ENCODE data around the gene CNST.
A peak's percentile ranks its signal among the peaks of the same experiment; 100 is the strongest.

CNST gene

DNA sequence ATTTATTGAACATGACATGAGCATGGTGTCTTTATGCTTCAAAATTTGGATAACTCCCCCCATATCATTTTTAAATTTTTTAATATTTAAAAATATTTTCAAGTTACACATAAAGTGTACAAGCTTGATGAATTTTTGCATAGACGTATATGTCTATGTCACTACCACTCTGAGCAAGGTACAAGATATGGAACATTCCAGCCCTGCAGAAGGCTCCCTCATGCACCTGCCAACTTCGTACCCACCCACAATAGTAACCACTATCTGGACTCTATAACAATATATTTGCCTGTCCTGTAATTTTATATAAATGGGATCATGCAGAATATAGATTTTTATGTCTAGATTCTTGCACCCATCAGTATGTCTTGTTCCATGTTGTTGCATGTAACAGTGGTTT, 74.5 kb downstream of the CNST start:
- TF ChIP-seq, protein P1, sequence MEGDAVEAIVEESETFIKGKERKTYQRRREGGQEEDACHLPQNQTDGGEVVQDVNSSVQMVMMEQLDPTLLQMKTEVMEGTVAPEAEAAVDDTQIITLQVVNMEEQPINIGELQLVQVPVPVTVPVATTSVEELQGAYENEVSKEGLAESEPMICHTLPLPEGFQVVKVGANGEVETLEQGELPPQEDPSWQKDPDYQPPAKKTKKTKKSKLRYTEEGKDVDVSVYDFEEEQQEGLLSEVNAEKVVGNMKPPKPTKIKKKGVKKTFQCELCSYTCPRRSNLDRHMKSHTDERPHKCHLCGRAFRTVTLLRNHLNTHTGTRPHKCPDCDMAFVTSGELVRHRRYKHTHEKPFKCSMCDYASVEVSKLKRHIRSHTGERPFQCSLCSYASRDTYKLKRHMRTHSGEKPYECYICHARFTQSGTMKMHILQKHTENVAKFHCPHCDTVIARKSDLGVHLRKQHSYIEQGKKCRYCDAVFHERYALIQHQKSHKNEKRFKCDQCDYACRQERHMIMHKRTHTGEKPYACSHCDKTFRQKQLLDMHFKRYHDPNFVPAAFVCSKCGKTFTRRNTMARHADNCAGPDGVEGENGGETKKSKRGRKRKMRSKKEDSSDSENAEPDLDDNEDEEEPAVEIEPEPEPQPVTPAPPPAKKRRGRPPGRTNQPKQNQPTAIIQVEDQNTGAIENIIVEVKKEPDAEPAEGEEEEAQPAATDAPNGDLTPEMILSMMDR (IDR thresholded peaks at IDR 0.05; ENCODE audit: low read depth, low read length), result no peak
- H3K4me3 ChIP-seq (ENCODE audit: low read depth, low read length), result no peak overlapping the region
- no peak for DNase-seq (ENCODE audit: low read depth, low spot score)
- in situ Hi-C loops (cut with HindIII; ENCODE audit: low sequenced_read_pairs), result no loop called here

DNA sequence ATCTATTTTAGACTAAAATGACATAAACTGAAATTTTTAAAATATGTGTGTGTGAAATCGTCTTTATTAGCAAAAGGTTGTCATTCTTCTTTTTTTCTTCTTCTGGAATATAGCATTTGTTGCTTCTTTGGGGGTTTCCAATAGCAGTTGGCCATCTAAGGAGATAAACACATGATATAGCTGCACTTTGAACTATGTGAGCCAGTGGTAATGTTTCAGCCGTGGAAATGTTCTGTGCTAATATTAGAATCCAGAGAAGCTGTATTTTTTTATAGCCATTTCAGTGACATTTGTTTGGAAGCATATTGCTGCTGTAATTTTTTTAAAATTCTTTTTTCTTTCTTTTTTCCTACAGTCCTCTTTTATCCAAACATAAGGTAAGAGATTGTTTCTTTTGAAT, 75.1 kb downstream of the CNST start:
- no peak overlapping the region for H3K4me3 ChIP-seq (ENCODE audit: low read depth, low read length)
- in situ Hi-C loops (cut with HindIII; ENCODE audit: low sequenced_read_pairs), result no loop called here
- TF ChIP-seq, protein P1 (IDR thresholded peaks at IDR 0.05; ENCODE audit: low read depth, low read length), result no peak
- no peak for DNase-seq (ENCODE audit: low read depth, low spot score)

DNA sequence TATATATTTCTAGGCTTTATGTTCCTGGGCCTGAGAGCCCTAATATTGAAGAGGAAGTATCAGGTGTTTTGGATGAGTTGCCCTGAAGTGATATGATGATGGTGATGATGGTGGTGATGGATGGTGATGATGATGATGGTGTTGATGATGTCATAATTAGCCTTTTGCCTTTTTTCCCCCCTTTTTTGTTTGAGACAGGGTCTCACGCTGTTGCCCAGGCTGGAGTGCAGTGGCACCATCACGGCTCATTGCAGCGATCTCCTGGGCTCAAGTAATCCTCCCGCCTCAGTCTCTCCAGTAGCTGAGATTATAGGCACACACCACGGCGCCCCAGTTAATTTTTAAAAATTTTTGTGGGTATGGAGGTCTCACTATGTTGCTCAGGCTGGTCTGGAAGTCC, 76.5 kb downstream of the CNST start:
- DNase-seq (ENCODE audit: low read depth, low spot score), result no peak
- in situ Hi-C loops (cut with HindIII; ENCODE audit: low sequenced_read_pairs), result no loop called here
- TF ChIP-seq, protein P1 (IDR thresholded peaks at IDR 0.05; ENCODE audit: low read depth, low read length), result no peak
- H3K4me3 ChIP-seq (ENCODE audit: low read depth, low read length), result no peak overlapping the region

DNA sequence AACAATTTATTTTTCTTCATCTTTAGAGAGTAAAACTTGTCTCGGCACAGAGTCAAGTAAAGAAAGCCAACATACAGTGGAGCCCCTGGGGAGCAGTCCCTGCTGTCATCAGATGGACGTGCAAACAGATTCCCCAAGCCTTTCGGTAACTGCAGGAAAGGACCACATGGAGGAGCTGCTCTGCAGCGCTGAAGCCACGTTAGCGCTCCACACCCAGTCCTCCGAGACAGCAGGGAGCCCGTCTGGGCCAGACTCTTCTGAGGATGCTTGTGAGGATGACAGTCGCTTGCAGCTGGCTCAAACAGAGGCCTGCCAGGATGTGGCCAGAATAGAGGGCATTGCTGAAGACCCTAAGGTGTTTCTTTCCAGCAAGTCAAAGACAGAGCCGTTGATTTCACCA, 80.9 kb downstream of the CNST start:
- in situ Hi-C loops (cut with HindIII; ENCODE audit: low sequenced_read_pairs), result no loop called here
- DNase-seq (ENCODE audit: low read depth, low spot score), result peak; percentile 66
- TF ChIP-seq, protein P1 (IDR thresholded peaks at IDR 0.05; ENCODE audit: low read depth, low read length), result peak; percentile 83
- H3K4me3 ChIP-seq (ENCODE audit: low read depth, low read length), result no peak overlapping the region

DNA sequence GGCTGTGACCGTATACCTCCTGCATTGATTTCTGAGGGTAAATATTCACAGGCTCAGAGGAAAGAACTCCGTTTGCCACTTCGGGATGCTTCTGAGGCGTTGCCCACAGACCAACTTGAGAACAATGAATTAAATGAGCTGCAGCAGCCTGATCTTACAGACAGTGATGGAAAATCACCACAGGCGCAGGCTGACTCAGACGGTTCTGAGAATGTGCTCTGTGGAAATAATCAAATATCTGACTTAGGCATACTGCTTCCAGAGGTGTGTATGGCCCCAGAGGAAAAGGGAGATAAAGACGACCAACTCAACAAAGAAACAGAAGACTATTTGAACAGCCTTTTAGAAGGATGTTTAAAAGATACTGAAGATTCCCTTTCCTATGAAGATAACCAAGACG, 81.3 kb downstream of the CNST start:
- in situ Hi-C loops (cut with HindIII; ENCODE audit: low sequenced_read_pairs), result no loop called here
- no peak overlapping the region for H3K4me3 ChIP-seq (ENCODE audit: low read depth, low read length)
- peak; percentile 31 for DNase-seq (ENCODE audit: low read depth, low spot score)
- TF ChIP-seq, protein P1 (IDR thresholded peaks at IDR 0.05; ENCODE audit: low read depth, low read length), result no peak

DNA sequence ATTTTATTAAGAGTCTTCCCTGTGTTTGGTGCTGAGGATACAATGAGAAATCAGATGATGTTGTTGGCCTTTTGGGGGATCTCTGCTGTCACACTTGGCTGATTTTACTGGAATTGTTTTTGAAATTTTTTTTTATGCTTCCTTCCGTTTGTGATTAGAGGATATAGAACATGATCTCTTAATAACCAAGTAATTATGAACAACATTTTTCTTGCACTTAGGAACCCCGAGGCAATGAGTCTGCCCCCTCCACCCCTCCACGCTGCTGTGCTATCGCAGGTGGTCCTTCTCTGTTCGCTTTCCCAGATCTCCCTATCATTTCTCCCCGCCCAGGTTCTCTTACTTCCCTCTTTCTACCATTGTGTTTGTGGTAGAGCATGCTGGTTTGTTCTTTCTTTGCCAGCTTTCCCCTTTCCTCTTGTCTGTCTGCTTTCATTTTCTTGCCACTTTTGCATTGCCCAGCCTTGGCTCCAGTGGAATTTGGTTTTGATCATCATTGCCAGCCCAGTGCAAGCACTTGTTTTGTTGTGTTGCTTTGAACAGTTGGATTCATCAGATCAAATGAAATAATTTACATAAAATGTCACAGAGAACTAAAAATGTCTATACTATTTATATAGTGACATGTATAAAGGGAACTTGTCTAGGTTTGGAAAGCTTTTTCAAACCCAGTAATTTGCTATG, 84.9 kb downstream of the CNST start:
- TF ChIP-seq, protein P1 (IDR thresholded peaks at IDR 0.05; ENCODE audit: low read depth, low read length), result no peak
- H3K4me3 ChIP-seq (ENCODE audit: low read depth, low read length), result no peak overlapping the region
- no peak for DNase-seq (ENCODE audit: low read depth, low spot score)
- in situ Hi-C loops (cut with HindIII; ENCODE audit: low sequenced_read_pairs), result no loop called here

Data from astrocyte of the spinal cord (primary cell).